Stimulated activated CD4-positive, alpha-beta T cell treated with anti-CD3 and anti-CD28 coated beads, Interleukin-15, amount 100 ng/mL, for 24 hours (primary cell): Measurements from ENCODE around the gene ANKRD35.
A peak's percentile ranks its signal among the peaks of the same experiment; 100 is the strongest.

Source experiments
- DNase-seq: peaks from one replicate; pipeline ENCODE4 v3.0.0-alpha.2; 2020

Gene ANKRD35

GRCh38 chr1:145895471-145895870, 9.8 kb upstream of the ANKRD35 start:
- DNase-seq: no peak

- no peak for DNase-seq
Measured at GRCh38 chr1:145893306-145894055, 7.8 kb upstream of the ANKRD35 start.

- no peak for DNase-seq
Measured at GRCh38 chr1:145892486-145893087, 6.9 kb upstream of the ANKRD35 start.

- peak; percentile 71 for DNase-seq
Measured at GRCh38 chr1:145891587-145892485, 6.2 kb upstream of the ANKRD35 start.

GRCh38 chr1:145891143-145891542, 5.5 kb upstream of the ANKRD35 start:
- no peak for DNase-seq

- DNase-seq: no peak
Measured at GRCh38 chr1:145889722-145890121, 4.1 kb upstream of the ANKRD35 start.

- no peak for DNase-seq
Measured at GRCh38 chr1:145887631-145888030, 2.0 kb upstream of the ANKRD35 start.

- DNase-seq: no peak
Measured at GRCh38 chr1:145886816-145887215, 1.1 kb upstream of the ANKRD35 start.

GRCh38 chr1:145886390-145886789, 724 bp upstream of the ANKRD35 start:
- DNase-seq: no peak

- no peak for DNase-seq
Measured at GRCh38 chr1:145884675-145885074, 991 bp downstream of the ANKRD35 start.

- no peak for DNase-seq
Measured at GRCh38 chr1:145879775-145880174, 5.9 kb downstream of the ANKRD35 start.

GRCh38 chr1:145878724-145879123, 6.9 kb downstream of the ANKRD35 start:
- no peak for DNase-seq

GRCh38 chr1:145877923-145878486, 7.7 kb downstream of the ANKRD35 start:
- DNase-seq: no peak

GRCh38 chr1:145874646-145875045, 11.0 kb downstream of the ANKRD35 start:
- no peak for DNase-seq

GRCh38 chr1:145871994-145872924, 13.4 kb downstream of the ANKRD35 start:
- DNase-seq: peak; percentile 57

GRCh38 chr1:145868232-145868631, 17.4 kb downstream of the ANKRD35 start:
- DNase-seq: no peak

GRCh38 chr1:145863282-145864018, 22.2 kb downstream of the ANKRD35 start:
- no peak for DNase-seq

GRCh38 chr1:145859491-145860023, 26.1 kb downstream of the ANKRD35 start:
- DNase-seq: peak; percentile 90

GRCh38 chr1:145858901-145859490, 26.7 kb downstream of the ANKRD35 start, which contains the start of gene PIAS3:
TSS of gene PIAS3 (minus strand) at chr1:145859081. CDS start at chr1:145858990, 91 bp downstream.
- peak; percentile 94 for DNase-seq

GRCh38 chr1:145858238-145858900, 27.3 kb downstream of the ANKRD35 start:
- DNase-seq: peak; percentile 71
